Esophagus muscularis mucosa (tissue), 4 donors: ENCODE results near the gene ERBB2. TPM values are rescaled to one million over a fixed set of nuclear protein-coding genes. Genes with fewer than 3 reads are reported as not detected.
"Not testable (repeated sequence)": the region's sequence is repeated elsewhere in the genome, so short reads cannot be mapped to it uniquely, and the experiment has no call there.

Experiments used
- DNase-seq: peaks from one replicate; pipeline ENCODE4 v3.0.0-alpha.2; 2017; ENCODE audit errors: extremely low spot score
- H3K27ac ChIP-seq, 4 donors: fragments of 200-600 bp; sonication (generic); replicated peaks in 1 of 4; 1 replicate in 3 of 4; 2 replicates in 1 of 4; pipeline ENCODE4 v1.5.1; 2016 to 2019; ENCODE audit warnings: mild to moderate bottlenecking in 1 of 4
- H3K27me3 ChIP-seq, 4 donors: fragments of 200-600 bp; sonication (generic); one replicate each; pipeline versions ENCODE4 v1.5.1 to v1.6.0; 2016 to 2019
- H3K36me3 ChIP-seq, 4 donors: fragments of 200-600 bp; sonication (generic); one replicate each; pipeline ENCODE4 v1.5.1; 2016 to 2019
- H3K4me1 ChIP-seq, 4 donors: fragments of 200-600 bp; sonication (generic); one replicate each; pipeline ENCODE4 v1.5.1; 2016 to 2019
- H3K4me3 ChIP-seq, 4 donors: fragments of 200-600 bp; sonication (generic); 1 replicate in 2 of 4; 2 replicates in 2 of 4; pipeline ENCODE4 v1.5.1; 2016 to 2019; ENCODE audit warnings: mild to moderate bottlenecking in 4 of 4, moderate library complexity in 1 of 4
- H3K9me3 ChIP-seq, 4 donors: fragments of 200-600 bp; sonication (generic); 1 replicate in 3 of 4; 2 replicates in 1 of 4; pipeline ENCODE4 v1.5.1; 2016 to 2019
- EP300 ChIP-seq: sonication (generic); formaldehyde crosslinking; IDR thresholded peaks from one replicate; pipeline ENCODE4 v1.6.1; 2017; ENCODE audit warnings: antibody characterized with exemption
- POLR2A ChIP-seq: fragments of 450-650 bp; IDR thresholded peaks from one replicate; pipeline ENCODE4 v1.6.1; 2017; ENCODE audit warnings: antibody characterized with exemption, moderate library complexity, mild to moderate bottlenecking, low read depth
- POLR2AphosphoS5 ChIP-seq, 2 donors: sonication (generic); formaldehyde crosslinking; IDR thresholded peaks; one replicate each; pipeline ENCODE4 v1.6.1; 2017; ENCODE audit warnings: antibody characterized with exemption in 2 of 2
- WGBS: methylation state at CpG from one replicate; pipeline ENCODE4 v1.1.5; 2018; 5-methylcytosine and 5-hydroxymethylcytosine counted together
- intact Hi-C: fragments of 100-400 bp; cut with DNase I; formaldehyde crosslinking; loops from one replicate; pipeline ENCODE4 v1.15.1; 2023
- total RNA-seq, 4 donors: library from RNA; depleted of rRNA; stranded (reverse); fragments of >200 nt; gene quantifications; one replicate each; pipeline versions ENCODE4 v1.1.0 to v1.2.1, GENCODE V29; 2016
- TF ChIP-seq, protein P1 (sequence below), 3 experiments: fragments of 200-600 bp in 2 of 3; fragments of 450-650 bp in 1 of 3; sonication (generic) in 2 of 3; IDR thresholded peaks; one replicate each; pipeline ENCODE4 v1.5.1; 2017 to 2019; ENCODE audit warnings: antibody characterized with exemption in 3 of 3, mild to moderate bottlenecking in 2 of 3, moderate library complexity in 1 of 3

ERBB2 gene
- total RNA-seq, 4 donors from 2014 or later: 36.8 to 67.7 (median 57.7) TPM

- TF ChIP-seq, protein P1, sequence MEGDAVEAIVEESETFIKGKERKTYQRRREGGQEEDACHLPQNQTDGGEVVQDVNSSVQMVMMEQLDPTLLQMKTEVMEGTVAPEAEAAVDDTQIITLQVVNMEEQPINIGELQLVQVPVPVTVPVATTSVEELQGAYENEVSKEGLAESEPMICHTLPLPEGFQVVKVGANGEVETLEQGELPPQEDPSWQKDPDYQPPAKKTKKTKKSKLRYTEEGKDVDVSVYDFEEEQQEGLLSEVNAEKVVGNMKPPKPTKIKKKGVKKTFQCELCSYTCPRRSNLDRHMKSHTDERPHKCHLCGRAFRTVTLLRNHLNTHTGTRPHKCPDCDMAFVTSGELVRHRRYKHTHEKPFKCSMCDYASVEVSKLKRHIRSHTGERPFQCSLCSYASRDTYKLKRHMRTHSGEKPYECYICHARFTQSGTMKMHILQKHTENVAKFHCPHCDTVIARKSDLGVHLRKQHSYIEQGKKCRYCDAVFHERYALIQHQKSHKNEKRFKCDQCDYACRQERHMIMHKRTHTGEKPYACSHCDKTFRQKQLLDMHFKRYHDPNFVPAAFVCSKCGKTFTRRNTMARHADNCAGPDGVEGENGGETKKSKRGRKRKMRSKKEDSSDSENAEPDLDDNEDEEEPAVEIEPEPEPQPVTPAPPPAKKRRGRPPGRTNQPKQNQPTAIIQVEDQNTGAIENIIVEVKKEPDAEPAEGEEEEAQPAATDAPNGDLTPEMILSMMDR (IDR thresholded peaks at IDR 0.05): no peak
- TF ChIP-seq POLR2A: no peak
- TF ChIP-seq EP300: no peak
- no peak for TF ChIP-seq POLR2AphosphoS5 (IDR thresholded peaks at IDR 0.05)
- no peaks in the 10 kb centered on the region for H3K9me3 ChIP-seq
- H3K4me1 ChIP-seq: peaks cover 14 to 17% (median 16%) of the 10 kb centered on the region in 4 donors
- H3K27ac ChIP-seq: no peak overlapping the region
- intact Hi-C loops: no loop called here
- 94% methylated on average over 14 of the region's 14 CpGs for WGBS
- no peak for DNase-seq
- no peak overlapping the region for H3K4me3 ChIP-seq
- no peaks in the 10 kb centered on the region for H3K27me3 ChIP-seq
- H3K36me3 ChIP-seq: peaks cover 37 to 81% (median 76%) of the 10 kb centered on the region in 4 donors
These were observed 9.6 kb downstream of the ERBB2 start for GRCh38 chr17:39709319-39709997.

- Histone ChIP-seq H3K27me3 (no peaks in the 10 kb centered on the region), H3K36me3 (peaks cover 37 to 89% (median 82%) of the 10 kb centered on the region in 4 donors), H3K27ac (no peak overlapping the region), H3K9me3 (no peaks in the 10 kb centered on the region), H3K4me1 (peaks cover 5 to 9% (median 7%) of the 10 kb centered on the region in 4 donors), H3K4me3 (no peak overlapping the region)
- no peak for TF ChIP-seq POLR2AphosphoS5 (IDR thresholded peaks at IDR 0.05)
- TF ChIP-seq, protein P1 (IDR thresholded peaks at IDR 0.05): no peak
- no peak for TF ChIP-seq EP300
- DNase-seq: no peak
- intact Hi-C loops: no loop called here
- WGBS: 88% methylated on average over 12 of the region's 20 CpGs
These were observed 10.4 kb downstream of the ERBB2 start for GRCh38 chr17:39709998-39710964.

DNA sequence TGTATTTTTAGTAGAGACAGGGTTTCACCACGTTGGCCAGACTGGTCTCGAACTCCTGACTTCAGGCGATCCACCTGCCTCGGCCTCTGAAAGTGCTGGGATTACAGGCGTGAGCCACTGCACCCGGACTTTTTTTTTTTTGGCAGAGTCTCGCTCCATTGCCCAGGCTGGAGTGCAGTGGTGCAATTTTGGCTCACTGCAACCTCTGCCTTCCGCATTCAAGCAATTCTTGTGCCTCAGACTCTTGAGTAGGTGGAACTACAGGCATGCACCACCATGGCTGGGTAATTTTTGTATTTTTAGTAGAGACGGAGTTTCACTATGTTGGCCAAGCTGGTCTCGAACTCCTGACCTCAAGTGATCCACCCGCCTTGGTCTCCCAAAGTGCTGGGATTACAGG is 11.2 kb downstream of the ERBB2 start:
- H3K9me3 ChIP-seq, H3K27me3 ChIP-seq, DNase-seq, H3K4me1 ChIP-seq, intact Hi-C loops, H3K27ac ChIP-seq, H3K4me3 ChIP-seq: not testable (repeated sequence)
- H3K36me3 ChIP-seq: peaks cover 44 to 97% (median 90%) of the 10 kb centered on the region in 4 donors
- 91% methylated on average over 11 of the region's 11 CpGs for WGBS

GRCh38 chr17:39711851-39712250 is 12.0 kb downstream of the ERBB2 start:
- no peak overlapping the region for H3K27ac ChIP-seq
- DNase-seq: no peak
- H3K4me3 ChIP-seq: no peak overlapping the region
- H3K27me3 ChIP-seq: no peaks in the 10 kb centered on the region
- no peaks in the 10 kb centered on the region for H3K9me3 ChIP-seq
- TF ChIP-seq POLR2A (no peak), EP300 (no peak), POLR2AphosphoS5 (IDR thresholded peaks at IDR 0.05) (no peak)
- TF ChIP-seq, protein P1 (IDR thresholded peaks at IDR 0.05): no peak
- peaks cover 0 to 5% (median 0%) of the 10 kb centered on the region in 4 donors for H3K4me1 ChIP-seq
- intact Hi-C loops: no loop called here
- 81% methylated on average over 10 of the region's 10 CpGs for WGBS
- H3K36me3 ChIP-seq: peaks cover 48 to 98% (median 94%) of the 10 kb centered on the region in 4 donors

- H3K36me3 ChIP-seq: peaks cover 28 to 96% (median 92%) of the 10 kb centered on the region in 4 donors
- H3K4me3 ChIP-seq: no peak overlapping the region
- peaks cover 0 to 5% (median 0%) of the 10 kb centered on the region in 4 donors for H3K4me1 ChIP-seq
- no peaks in the 10 kb centered on the region for H3K9me3 ChIP-seq
- H3K27ac ChIP-seq: no peak overlapping the region
- WGBS: 94% methylated on average over 4 of the region's 4 CpGs
- no peaks in the 10 kb centered on the region for H3K27me3 ChIP-seq
- intact Hi-C loops: no loop called here
- no peak for DNase-seq
- no peak for TF ChIP-seq POLR2A
- TF ChIP-seq, protein P1 (IDR thresholded peaks at IDR 0.05): no peak
These were observed 14.4 kb downstream of the ERBB2 start for GRCh38 chr17:39714234-39714633.
